PC-3 (cell line): ENCODE results near the gene TTI1. TPM values are rescaled to one million over a fixed set of nuclear protein-coding genes. Genes with fewer than 3 reads are reported as not detected.
A peak's percentile ranks its signal among the peaks of the same experiment; 100 is the strongest.

ENCODE experiments used
- ATAC-seq: fragments of 200-7000 bp; cut with Tn5 transposase; 2 replicates; pipeline ENCODE4 v1.9.1; 2020; ENCODE audit warnings: mild to moderate bottlenecking, moderate library complexity
- BruUV-seq: library from RNA; stranded (reverse); fragments of 400-500 nt; replicated peaks from 2 replicates; lab custom pipeline; 2021; lab: Mats Ljungman, UMichigan
- CTCF ChIA-PET: fragments of 300-600 bp; sonication (Branson Sonifier 250); formaldehyde crosslinking; loops from one replicate; lab custom pipeline; 2022; ENCODE audit warnings: antibody characterized with exemption; lab: Charles Lee
- POLR2A ChIA-PET: fragments of 300-600 bp; sonication (Branson Sonifier 250); formaldehyde crosslinking; loops from one replicate; lab custom pipeline; 2022; ENCODE audit warnings: antibody characterized with exemption; ENCODE audit not compliant: unreplicated experiment; lab: Charles Lee
- DNase-seq: peaks from one replicate; pipeline ENCODE4 v3.0.0-alpha.2; 2015
- H2AFZ ChIP-seq: fragments of 300-600 bp; sonication (generic); 2 replicates; pipeline ENCODE4 v1.6.0; 2016; ENCODE audit warnings: antibody characterized with exemption, low read length
- H3F3A ChIP-seq: fragments of 300-600 bp; sonication (generic); one replicate; pipeline ENCODE4 v1.6.0; 2017; ENCODE audit warnings: antibody characterized with exemption, low read length, control low read depth, mild to moderate bottlenecking; ENCODE audit not compliant: unreplicated experiment
- H3K27ac ChIP-seq: fragments of 300-600 bp; sonication (generic); 2 replicates; pipeline ENCODE4 v1.5.1; 2016; ENCODE audit warnings: mild to moderate bottlenecking, low read length
- H3K27me3 ChIP-seq: fragments of 300-600 bp; sonication (generic); 2 replicates; pipeline ENCODE4 v1.6.1; 2016; ENCODE audit warnings: low read length, mixed read lengths
- H3K36me3 ChIP-seq: fragments of 300-600 bp; sonication (generic); 2 replicates; pipeline ENCODE4 v1.6.1; 2016; ENCODE audit warnings: low read depth, mixed run types, low read length, mixed read lengths
- H3K4me1 ChIP-seq: fragments of 300-600 bp; sonication (generic); 2 replicates; pipeline ENCODE4 v1.5.1; 2016; ENCODE audit warnings: low read length; ENCODE audit not compliant: insufficient read depth
- H3K4me2 ChIP-seq: fragments of 300-600 bp; sonication (generic); 2 replicates; pipeline ENCODE4 v1.6.0; 2016; ENCODE audit warnings: low read length
- H3K4me3 ChIP-seq: fragments of 300-600 bp; sonication (generic); 2 replicates; pipeline ENCODE4 v1.5.1; 2016; ENCODE audit warnings: mild to moderate bottlenecking, low read length, mixed read lengths
- H3K79me2 ChIP-seq: fragments of 300-600 bp; sonication (generic); 2 replicates; pipeline ENCODE4 v1.6.1; 2017; ENCODE audit warnings: low read length, mixed read lengths
- H3K9ac ChIP-seq: fragments of 300-600 bp; sonication (generic); 2 replicates; pipeline ENCODE4 v1.6.0; 2016; ENCODE audit warnings: mild to moderate bottlenecking, low read length
- H3K9me2 ChIP-seq: fragments of 300-600 bp; sonication (generic); replicated peaks from 2 replicates; pipeline ENCODE4 v1.6.1; 2016; ENCODE audit warnings: mixed run types, low read length, mixed read lengths
- H3K9me3 ChIP-seq: fragments of 300-600 bp; sonication (generic); 2 replicates; pipeline ENCODE4 v1.6.1; 2016; ENCODE audit warnings: low read length, mixed read lengths
- H4K20me1 ChIP-seq: fragments of 300-600 bp; sonication (generic); 2 replicates; pipeline ENCODE4 v1.6.1; 2016; ENCODE audit warnings: low read length, mixed read lengths
- CTCF ChIP-seq: fragments of 300-600 bp; sonication (generic); conservative IDR thresholded peaks from 2 replicates; pipeline ENCODE4 v1.5.1; 2017; ENCODE audit warnings: antibody characterized with exemption, low read depth, mild to moderate bottlenecking, low read length
- EZH2 ChIP-seq: fragments of 300-600 bp; sonication (generic); IDR thresholded peaks from one replicate; pipeline ENCODE4 v1.6.1; 2017; ENCODE audit warnings: antibody characterized with exemption, mild to moderate bottlenecking, low read length; ENCODE audit not compliant: unreplicated experiment
- EZH2phosphoT487 ChIP-seq: fragments of 300-600 bp; sonication (generic); IDR thresholded peaks from 2 replicates; pipeline ENCODE4 v1.6.1; 2018; ENCODE audit warnings: mild to moderate bottlenecking, antibody characterized with exemption, low read length, borderline replicate concordance
- intact Hi-C: fragments of 100-400 bp; cut with micrococcal nuclease; formaldehyde crosslinking; loops from 2 replicates; pipeline ENCODE4 v1.9.0; 2023
- total RNA-seq: library from RNA; depleted of rRNA; stranded (reverse); fragments of >200 nt; gene quantifications from 2 replicates; pipeline ENCODE4 v1.2.3, GENCODE V29; 2014

TTI1 gene
- total RNA-seq, 1 experiment from 2014 or later: 23.2 TPM

GRCh38 chr20:37992802-37993409 lies 40.4 kb downstream of the TTI1 start:
- no peak for ATAC-seq
- Histone ChIP-seq H3K9me3 (no peaks in the 10 kb centered on the region), H3F3A (peaks cover 9% of the 10 kb centered on the region), H3K27ac (peak overlapping the region; percentile 50), H3K79me2 (no peaks in the 10 kb centered on the region), H3K27me3 (no peaks in the 10 kb centered on the region), H3K4me1 (peaks cover 77% of the 10 kb centered on the region), H2AFZ (no peak overlapping the region), H4K20me1 (no peaks in the 10 kb centered on the region), H3K36me3 (peaks cover 40% of the 10 kb centered on the region), H3K9me2 (no peaks in the 10 kb centered on the region), H3K9ac (0 out of 2 replicates have a peak overlapping the region, but pooled peaks have one; percentile 3), H3K4me3 (no peak overlapping the region), H3K4me2 (no peak overlapping the region)
- ChIA-PET CTCF (interaction anchor here (0.5 to 1.2 kb wide), 21 partner anchors 8 to 797 kb away, joined by 3 to 18 read pairs (median 5); partner anchors contain the start of genes TTI1 and VSTM2L), POLR2A (interaction anchor here (0.6 kb wide), 1 partner anchor 42 kb away, joined by 4 read pairs; no protein-coding TSS in a partner anchor)
- intact Hi-C loops: loop anchor here (1.0 to 5.0 kb wide), 3 partner anchors 64 to 426 kb away; no protein-coding TSS in a partner anchor
- DNase-seq: peak; percentile 86
- TF ChIP-seq EZH2 (no peak), CTCF (peak; percentile 68)
- no TSS peak for BruUV-seq

- intact Hi-C loops: loop anchor here (5.0 kb wide), 2 partner anchors 65 to 425 kb away; no protein-coding TSS in a partner anchor
- Histone ChIP-seq H3K36me3 (peaks cover 32% of the 10 kb centered on the region), H3K9ac (no peak overlapping the region), H3F3A (peaks cover 9% of the 10 kb centered on the region), H3K4me1 (peaks cover 87% of the 10 kb centered on the region), H3K4me2 (no peak overlapping the region), H3K27me3 (no peaks in the 10 kb centered on the region), H3K4me3 (no peak overlapping the region), H3K9me3 (no peaks in the 10 kb centered on the region), H3K9me2 (no peaks in the 10 kb centered on the region), H4K20me1 (no peaks in the 10 kb centered on the region), H2AFZ (no peak overlapping the region), H3K79me2 (no peaks in the 10 kb centered on the region), H3K27ac (peak overlapping the region; percentile 81; the same call in 1 of the 2 replicates)
- no peak for DNase-seq
- ChIA-PET POLR2A (no interaction called here), CTCF (interaction anchor here (0.6 to 1.2 kb wide), 3 partner anchors 28 to 86 kb away, joined by 4 to 14 read pairs (median 4); no protein-coding TSS in a partner anchor)
- no peak for ATAC-seq
- no TSS peak for BruUV-seq
- TF ChIP-seq CTCF (no peak), EZH2 (no peak), EZH2phosphoT487 (no peak)
Measured at GRCh38 chr20:37991908-37992307, 41.3 kb downstream of the TTI1 start.
